Ovary (tissue), 3 donors: Measurements from ENCODE around the gene KCNA2.

ENCODE experiments used
- EP300 ChIP-seq: sonication (generic); formaldehyde crosslinking; IDR thresholded peaks from one replicate; pipeline ENCODE4 v1.6.1; 2017; ENCODE audit warnings: antibody characterized with exemption
- POLR2A ChIP-seq: fragments of 450-650 bp; IDR thresholded peaks from one replicate; pipeline ENCODE4 v1.6.1; 2017; ENCODE audit warnings: antibody characterized with exemption, mild to moderate bottlenecking, moderate library complexity
- TF ChIP-seq, protein P1 (sequence below), 3 donors: fragments of 450-650 bp in 2 of 3; fragments of 200-600 bp in 1 of 3; IDR thresholded peaks; one replicate each; pipeline versions ENCODE4 v1.5.1 to v1.8.0; 2016 to 2022; ENCODE audit warnings: antibody characterized with exemption in 3 of 3, mild to moderate bottlenecking in 1 of 3
- donor health status: DM: no; HTN: no; CAD: no.

DNA sequence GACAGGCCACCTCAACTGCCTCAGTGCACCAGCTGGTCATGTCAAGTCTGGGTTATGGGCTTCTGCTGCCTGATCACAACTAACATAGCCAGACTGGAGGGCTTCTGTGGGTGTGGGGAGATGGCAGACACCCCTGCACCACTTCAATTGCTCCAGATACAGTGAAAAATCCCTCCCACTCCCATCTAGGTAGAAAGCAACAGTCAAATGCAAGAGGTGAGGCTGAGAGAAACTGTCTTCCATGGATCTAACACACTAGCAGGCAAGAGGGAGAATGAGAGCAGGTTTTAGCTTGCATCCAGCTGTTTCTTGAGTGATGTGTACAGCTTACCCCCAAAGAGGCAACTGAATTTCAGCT, 10.8 kb downstream of the KCNA2 start:
- TF ChIP-seq, protein P1, sequence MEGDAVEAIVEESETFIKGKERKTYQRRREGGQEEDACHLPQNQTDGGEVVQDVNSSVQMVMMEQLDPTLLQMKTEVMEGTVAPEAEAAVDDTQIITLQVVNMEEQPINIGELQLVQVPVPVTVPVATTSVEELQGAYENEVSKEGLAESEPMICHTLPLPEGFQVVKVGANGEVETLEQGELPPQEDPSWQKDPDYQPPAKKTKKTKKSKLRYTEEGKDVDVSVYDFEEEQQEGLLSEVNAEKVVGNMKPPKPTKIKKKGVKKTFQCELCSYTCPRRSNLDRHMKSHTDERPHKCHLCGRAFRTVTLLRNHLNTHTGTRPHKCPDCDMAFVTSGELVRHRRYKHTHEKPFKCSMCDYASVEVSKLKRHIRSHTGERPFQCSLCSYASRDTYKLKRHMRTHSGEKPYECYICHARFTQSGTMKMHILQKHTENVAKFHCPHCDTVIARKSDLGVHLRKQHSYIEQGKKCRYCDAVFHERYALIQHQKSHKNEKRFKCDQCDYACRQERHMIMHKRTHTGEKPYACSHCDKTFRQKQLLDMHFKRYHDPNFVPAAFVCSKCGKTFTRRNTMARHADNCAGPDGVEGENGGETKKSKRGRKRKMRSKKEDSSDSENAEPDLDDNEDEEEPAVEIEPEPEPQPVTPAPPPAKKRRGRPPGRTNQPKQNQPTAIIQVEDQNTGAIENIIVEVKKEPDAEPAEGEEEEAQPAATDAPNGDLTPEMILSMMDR (IDR thresholded peaks at IDR 0.05), result no peak
- TF ChIP-seq POLR2A (no peak), EP300 (no peak)
